Dedifferentiated amniotic fluid mesenchymal stem cell (primary cell): ENCODE results near the gene ADPRH.
A peak's percentile ranks its signal among the peaks of the same experiment; 100 is the strongest.

Experiments
- DNase-seq: peaks from one replicate; pipeline ENCODE4 v3.0.0-alpha.2; 2016; ENCODE audit errors: extremely low spot score

ADPRH gene

DNA sequence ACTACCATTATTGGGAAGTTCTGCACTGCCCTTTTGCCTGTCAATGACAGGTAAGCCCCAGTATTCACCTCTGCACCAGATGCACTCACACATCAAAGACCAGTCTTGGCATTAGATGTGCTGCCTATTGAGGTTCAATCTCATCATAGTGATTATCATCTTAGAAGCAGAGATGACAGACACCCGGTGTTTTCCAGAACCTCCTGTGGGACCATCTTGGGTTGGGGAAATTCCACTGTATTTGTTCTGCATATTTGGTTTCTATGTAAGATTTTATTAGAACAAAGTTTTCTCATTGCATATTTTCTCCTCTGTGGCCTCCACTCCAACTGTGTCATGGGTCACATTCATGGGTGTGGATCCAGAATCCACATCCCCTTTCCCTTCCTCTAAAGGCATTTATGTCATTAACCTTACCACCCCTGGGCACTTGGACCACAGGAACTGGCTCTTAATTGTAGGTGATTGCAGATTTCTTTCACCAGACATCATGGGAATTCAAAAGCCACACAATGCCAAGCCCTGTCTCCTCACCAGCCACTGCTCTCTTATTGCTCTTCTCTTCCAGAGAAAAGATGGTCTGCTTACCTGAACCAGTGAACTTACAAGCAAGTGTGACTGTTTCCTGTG lies 49.6 kb downstream of the ADPRH start:
- no peak for DNase-seq

DNA sequence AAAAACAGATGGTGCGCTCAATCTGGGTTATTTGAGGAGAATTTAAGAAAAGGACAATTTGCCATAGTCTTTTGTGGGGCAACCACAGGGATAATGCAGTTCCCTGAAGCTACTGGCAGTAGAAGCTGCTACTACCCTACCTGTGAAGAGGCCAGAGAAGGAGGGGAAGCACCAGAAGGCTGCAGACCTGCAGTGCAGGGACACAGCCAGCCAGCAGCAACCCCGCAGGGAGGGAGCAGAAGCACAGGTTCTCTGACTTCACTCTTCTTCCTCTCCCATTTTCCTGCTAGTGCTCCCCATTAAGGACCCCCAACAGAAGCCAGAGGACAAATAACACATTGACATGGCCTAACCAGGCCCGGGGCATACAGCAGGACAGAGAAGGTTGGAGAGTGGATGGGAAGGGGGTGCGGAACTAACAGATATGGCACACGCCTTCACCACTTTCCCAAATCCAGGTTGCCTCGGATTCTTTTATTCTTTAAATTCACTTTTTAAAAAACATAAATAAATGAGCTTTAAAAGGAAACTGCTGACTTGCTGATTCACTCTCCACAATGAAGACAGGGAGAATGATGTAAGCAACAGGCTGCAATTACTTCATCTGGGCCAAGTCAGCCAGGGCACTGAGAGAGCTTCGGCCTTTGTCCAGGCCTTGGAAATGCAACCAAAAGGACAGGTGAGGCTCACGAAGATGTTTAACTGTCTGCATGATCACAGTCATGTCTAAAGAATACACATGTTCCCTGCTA lies 51.0 kb downstream of the ADPRH start:
- DNase-seq: peak; percentile 31

DNA sequence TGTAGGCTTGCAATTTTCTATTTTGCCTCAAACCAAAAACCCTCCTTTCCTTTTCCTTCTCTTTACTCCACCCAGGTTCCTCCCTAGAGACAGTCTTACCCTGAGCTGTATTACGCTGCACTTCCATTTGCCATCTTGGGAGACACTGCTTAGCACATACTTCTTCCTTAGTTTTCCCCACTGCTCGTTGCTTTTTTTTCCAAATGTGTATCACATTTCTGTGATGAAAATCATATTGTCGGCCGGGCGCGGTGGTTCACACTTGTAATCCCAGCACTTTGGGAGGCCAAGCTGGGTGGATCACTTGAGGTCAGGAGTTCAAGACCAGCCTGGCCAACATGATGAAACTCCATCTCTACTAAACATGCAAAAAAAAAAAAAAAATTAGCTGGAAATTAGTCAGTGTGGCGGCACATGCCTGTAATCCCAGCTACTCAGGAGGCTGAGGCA lies 51.6 kb downstream of the ADPRH start:
- DNase-seq: no peak

DNA sequence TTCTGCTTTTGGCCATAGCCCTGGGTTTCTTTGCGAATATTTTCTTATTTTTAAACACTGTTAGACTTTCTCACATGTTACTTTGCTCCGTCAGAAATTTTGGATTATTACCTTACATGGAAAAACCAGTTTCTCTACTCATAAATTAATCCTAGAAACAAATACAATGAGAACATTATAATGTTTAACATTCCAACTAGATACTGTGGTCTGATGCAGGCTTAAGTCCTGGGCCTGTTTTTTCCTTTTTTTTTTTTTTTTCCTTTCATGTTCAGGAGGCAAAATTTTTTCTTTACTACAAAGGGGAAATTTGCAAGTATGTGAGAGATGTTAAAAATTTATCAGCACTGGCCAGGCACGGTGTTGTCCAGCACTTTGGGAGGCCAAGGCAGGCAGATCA lies 52.2 kb downstream of the ADPRH start:
- no peak for DNase-seq

DNA sequence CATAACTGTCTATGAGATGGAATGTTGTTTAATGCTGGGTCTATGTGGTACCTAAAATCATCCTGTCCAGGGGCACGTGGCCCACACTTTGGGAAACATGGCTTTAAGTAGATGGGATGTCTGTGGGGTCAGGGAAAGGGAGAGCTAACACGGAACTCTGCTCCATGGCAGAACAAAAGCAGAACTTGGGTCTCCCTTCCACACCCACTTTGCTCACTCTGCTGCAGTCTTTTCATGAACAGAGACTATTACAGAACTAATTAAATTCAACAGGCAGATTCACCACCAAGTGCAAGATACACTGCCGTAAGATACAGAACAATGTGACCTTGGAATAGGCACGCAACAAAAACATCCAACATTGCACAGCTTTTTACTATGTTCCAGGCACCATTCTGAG lies 52.9 kb downstream of the ADPRH start:
- no peak for DNase-seq

DNA sequence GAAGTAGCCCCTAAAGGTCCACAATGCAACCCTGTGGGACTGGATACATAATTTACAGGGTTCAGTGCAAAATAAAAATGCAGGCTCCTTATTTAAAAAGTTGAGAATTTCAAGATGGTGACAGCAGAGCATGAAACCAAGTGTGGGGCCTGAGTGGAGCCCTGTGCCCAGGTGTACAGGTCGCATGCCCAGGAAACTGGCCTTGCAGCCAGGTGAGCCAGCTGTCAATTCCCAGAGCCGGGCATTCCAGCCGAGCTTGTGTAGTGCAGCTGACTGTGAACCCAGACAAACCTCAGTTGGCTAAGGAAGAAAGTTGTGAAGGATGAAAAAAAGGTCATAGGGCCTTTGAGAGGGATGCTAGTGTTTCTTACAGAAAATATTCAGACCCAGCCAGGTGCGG lies 53.5 kb downstream of the ADPRH start:
- DNase-seq: no peak

DNA sequence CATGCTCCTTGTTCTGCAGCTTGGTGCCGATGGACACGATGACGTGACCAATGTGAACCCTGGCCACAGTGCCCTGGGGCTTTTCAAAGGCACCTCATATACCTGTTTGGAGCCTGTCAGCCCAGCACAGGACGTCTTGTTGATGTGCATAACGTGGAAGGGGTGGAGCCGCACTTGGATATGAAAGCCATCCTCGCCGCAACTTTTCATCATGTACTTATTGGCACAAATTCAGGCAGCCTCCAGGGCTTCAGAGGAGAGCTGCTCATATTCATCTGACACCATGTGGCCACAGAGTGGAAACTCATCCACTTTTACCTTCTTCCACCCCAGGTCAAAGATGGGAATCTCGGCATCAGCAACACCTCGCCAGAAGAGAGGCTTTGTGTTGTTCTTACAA lies 56.4 kb downstream of the ADPRH start:
- no peak for DNase-seq

DNA sequence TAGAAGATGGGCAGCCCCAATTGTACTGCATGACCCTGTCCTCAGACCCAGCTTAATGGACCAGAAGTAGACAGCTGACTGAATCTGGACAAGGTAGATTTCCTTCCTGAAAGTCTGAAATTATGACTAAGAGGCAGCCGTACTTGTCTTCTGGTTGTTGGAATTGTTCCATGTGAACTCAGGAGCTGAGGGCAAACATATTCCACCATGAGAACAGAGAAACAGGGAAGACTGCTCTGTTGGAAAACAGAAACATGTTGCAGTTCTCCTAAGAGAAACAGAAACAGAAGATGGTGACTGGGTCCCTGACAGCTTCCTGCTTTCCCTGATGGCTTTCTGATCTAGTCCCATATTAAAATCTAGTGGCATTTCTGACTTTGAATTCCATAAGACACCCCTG lies 57.0 kb downstream of the ADPRH start:
- no peak for DNase-seq

DNA sequence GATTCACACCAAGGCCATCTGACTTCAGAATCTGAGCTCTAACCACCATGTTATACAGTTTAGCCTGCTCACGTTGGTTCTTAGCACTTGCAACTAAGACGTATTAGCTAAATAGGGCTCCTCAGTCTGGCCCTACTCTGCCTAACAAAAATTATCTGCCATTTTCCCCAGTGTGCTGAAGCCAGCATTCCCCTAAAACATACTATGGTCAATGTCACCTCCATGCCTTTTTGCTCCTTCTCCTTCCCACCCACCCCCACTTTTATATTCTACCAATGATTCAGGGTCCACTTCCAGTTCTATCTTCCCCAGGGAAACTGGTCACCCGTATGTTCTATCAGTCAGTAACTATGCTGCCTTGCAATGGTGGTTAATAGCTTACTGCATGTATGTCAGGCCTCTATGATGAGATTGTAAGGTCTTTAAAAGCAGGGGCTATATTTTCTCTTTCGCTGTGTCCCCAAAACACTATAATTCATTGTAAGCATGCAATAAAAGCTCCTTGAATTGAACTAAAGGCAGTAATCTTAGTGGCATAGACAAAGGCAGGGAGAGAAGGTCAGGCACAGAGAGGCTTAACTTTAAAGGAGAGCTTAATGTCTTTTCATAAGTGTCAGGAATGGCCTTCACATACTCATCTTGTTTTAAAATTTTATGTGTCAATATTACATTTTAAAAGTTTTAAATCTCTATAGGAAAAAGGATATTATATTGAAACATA lies 57.8 kb downstream of the ADPRH start:
- DNase-seq: no peak

DNA sequence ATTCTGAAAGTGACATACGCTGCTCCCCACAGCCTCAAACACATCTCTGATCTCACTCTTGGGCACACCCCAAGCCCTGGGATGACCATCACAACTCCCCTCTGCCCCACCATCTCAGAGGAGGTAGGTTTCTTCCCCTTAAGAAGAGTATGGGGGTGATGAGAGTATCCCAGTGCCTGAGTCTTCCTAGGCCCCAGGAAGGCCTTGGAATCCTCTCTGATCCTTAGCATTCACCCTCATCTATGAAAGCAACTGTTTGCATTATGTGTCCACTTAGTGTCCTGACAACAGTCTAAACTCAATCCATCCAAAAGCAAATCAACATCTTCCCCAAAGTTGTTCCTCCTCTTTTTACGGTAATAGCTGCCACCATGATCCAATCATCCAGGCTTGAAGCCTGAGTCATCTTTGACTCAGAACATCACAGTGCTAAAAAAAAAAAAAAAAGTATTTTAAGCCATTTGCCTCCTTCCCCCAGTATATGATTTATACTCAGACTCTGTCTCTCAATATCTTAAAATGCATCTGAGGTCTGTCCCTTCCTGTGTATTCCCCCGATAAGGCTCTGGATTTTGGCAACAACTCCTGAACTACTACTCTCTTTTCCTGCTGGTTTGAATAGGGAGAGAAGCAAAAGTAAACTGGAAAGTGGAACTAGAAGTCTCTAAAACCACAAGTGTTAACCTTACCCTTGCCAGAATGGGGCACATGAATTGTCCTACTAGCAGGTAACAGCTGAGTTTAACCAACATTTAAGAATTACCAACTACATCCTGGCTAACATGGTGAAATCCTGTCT lies 58.6 kb downstream of the ADPRH start:
- DNase-seq: peak; percentile 55
